Fibroblast of mammary gland (primary cell): Measurements from ENCODE around the gene BLNK.
"Not testable (repeated sequence)": the region's sequence is repeated elsewhere in the genome, so short reads cannot be mapped to it uniquely, and the experiment has no call there.

Source experiments
- DNase-seq: peaks from one replicate; pipeline ENCODE4 v3.0.0-alpha.2; 2010; ENCODE audit warnings: low read depth
- H3K4me3 ChIP-seq: 2 replicates; pipeline ENCODE4 v1.5.1; 2011; ENCODE audit warnings: low read depth, mild to moderate bottlenecking, low read length, moderate library complexity; ENCODE audit not compliant: control insufficient read depth
- CTCF ChIP-seq: conservative IDR thresholded peaks from 2 replicates; pipeline ENCODE4 v1.5.1; 2011; ENCODE audit warnings: low read depth, low read length, inconsistent platforms; ENCODE audit not compliant: control insufficient read depth, insufficient read depth

The BLNK gene

GRCh38 chr10:96309628-96310320, 38.4 kb upstream of the BLNK start:
- TF ChIP-seq CTCF: no peak
- no peak for DNase-seq

GRCh38 chr10:96308854-96309253, 37.5 kb upstream of the BLNK start:
- H3K4me3 ChIP-seq, DNase-seq: not testable (repeated sequence)

More at GRCh38 chr10:96309628-96310320, 38.4 kb upstream of the BLNK start:
- no peak overlapping the region for H3K4me3 ChIP-seq

- no peak for TF ChIP-seq CTCF
- DNase-seq: no peak
- H3K4me3 ChIP-seq: no peak overlapping the region
Observed at GRCh38 chr10:96306516-96306915, 35.1 kb upstream of the BLNK start.

- H3K4me3 ChIP-seq: no peak overlapping the region
- TF ChIP-seq CTCF: no peak
- no peak for DNase-seq
Observed at GRCh38 chr10:96305019-96305418, 33.6 kb upstream of the BLNK start.

- TF ChIP-seq CTCF: no peak
- H3K4me3 ChIP-seq: no peak within 1 kb of the TSS
Observed at GRCh38 chr10:96304230-96304629, 32.9 kb upstream of the BLNK start, which contains the start of gene DNTT. Gene DNTT (plus strand): TSS chr10:96304434. CDS start chr10:96304498, 64 bp downstream.

GRCh38 chr10:96301616-96302015, 30.2 kb upstream of the BLNK start:
- TF ChIP-seq CTCF: no peak
- no peak for DNase-seq
- H3K4me3 ChIP-seq: no peak overlapping the region

More at GRCh38 chr10:96304230-96304629, 32.9 kb upstream of the BLNK start, which contains the start of gene DNTT:
- no peak for DNase-seq

GRCh38 chr10:96299383-96299782, 28.0 kb upstream of the BLNK start:
- no peak for DNase-seq
- no peak for TF ChIP-seq CTCF

More at GRCh38 chr10:96299383-96299782, 28.0 kb upstream of the BLNK start:
- no peak overlapping the region for H3K4me3 ChIP-seq
